IMR-90 (cell line): ENCODE results near the gene ABHD6. TPM values are rescaled to one million over a fixed set of nuclear protein-coding genes. Genes with fewer than 3 reads are reported as not detected.

ENCODE experiments used
- ATAC-seq: fragments of 200-7000 bp; cut with Tn5 transposase; 2 replicates; pipeline ENCODE4 v1.9.1; 2020; ENCODE audit warnings: low read depth, mild to moderate bottlenecking, moderate library complexity
- BruUV-seq: library from RNA; stranded (reverse); fragments of 400-500 nt; replicated peaks from 2 replicates; lab custom pipeline; 2021; lab: Mats Ljungman, UMichigan
- CTCF ChIA-PET: fragments of 300-600 bp; formaldehyde crosslinking; extraction: SDS; loops from one replicate; lab custom pipeline; 2021; ENCODE audit warnings: antibody characterized with exemption; lab: Yijun Ruan, JAX
- POLR2A ChIA-PET: fragments of 300-600 bp; sonication (Branson Sonifier 250); formaldehyde crosslinking; loops from one replicate; lab custom pipeline; 2022; ENCODE audit warnings: antibody characterized with exemption; ENCODE audit not compliant: unreplicated experiment; lab: Charles Lee
- DNase-seq: peaks from one replicate; pipeline ENCODE4 v3.0.0; 2013
- H2AFZ ChIP-seq: replicated peaks from 2 replicates; pipeline ENCODE3; 2013; ENCODE audit warnings: low read length, mild to moderate bottlenecking; ENCODE audit not compliant: poor library complexity
- H2AK5ac ChIP-seq: 2 replicates; pipeline ENCODE4 v1.6.1; 2013; ENCODE audit warnings: low read depth, low read length, inconsistent platforms
- H2AK9ac ChIP-seq: replicated peaks from 2 replicates; pipeline ENCODE3; 2013; ENCODE audit warnings: mild to moderate bottlenecking, low read depth, low read length, moderate library complexity; ENCODE audit not compliant: poor library complexity
- H2BK120ac ChIP-seq: 2 replicates; pipeline ENCODE4 v1.6.1; 2013; ENCODE audit warnings: low read depth, low read length, inconsistent platforms
- H2BK15ac ChIP-seq: 3 replicates; pipeline ENCODE4 v1.6.1; 2013; ENCODE audit warnings: low read depth, low read length, inconsistent platforms
- H2BK20ac ChIP-seq: 2 replicates; pipeline ENCODE4 v1.6.1; 2013; ENCODE audit warnings: low read depth, mild to moderate bottlenecking, inconsistent platforms, low read length, moderate library complexity
- H2BK5ac ChIP-seq: 2 replicates; pipeline ENCODE4 v1.6.1; 2013; ENCODE audit warnings: mild to moderate bottlenecking, low read depth, low read length, inconsistent platforms; ENCODE audit not compliant: poor library complexity, severe bottlenecking
- H3K14ac ChIP-seq: replicated peaks from 2 replicates; pipeline ENCODE4 v1.6.1; 2013; ENCODE audit warnings: low read depth, low read length, inconsistent platforms
- H3K18ac ChIP-seq: 2 replicates; pipeline ENCODE4 v1.6.1; 2013; ENCODE audit warnings: low read depth, low read length, control low read depth
- H3K23ac ChIP-seq: 2 replicates; pipeline ENCODE4 v1.6.1; 2013; ENCODE audit warnings: low read depth, low read length, inconsistent platforms
- H3K27ac ChIP-seq: 2 replicates; pipeline ENCODE4 v1.5.1; 2013; ENCODE audit warnings: mild to moderate bottlenecking, control low read depth, low read length; ENCODE audit not compliant: insufficient read depth
- H3K27me3 ChIP-seq: 2 replicates; pipeline ENCODE4 v1.6.1; 2013; ENCODE audit warnings: low read length; ENCODE audit not compliant: control insufficient read depth, insufficient read depth
- H3K36me3 ChIP-seq: 2 replicates; pipeline ENCODE4 v1.6.1; 2013; ENCODE audit warnings: low read length, mixed read lengths; ENCODE audit not compliant: control insufficient read depth, insufficient read depth
- H3K4ac ChIP-seq: 2 replicates; pipeline ENCODE4 v1.6.1; 2013; ENCODE audit warnings: low read depth, low read length, inconsistent platforms
- H3K4me1 ChIP-seq: 2 replicates; pipeline ENCODE4 v1.6.1; 2013; ENCODE audit warnings: low read length, mixed read lengths; ENCODE audit not compliant: control insufficient read depth, insufficient read depth
- H3K4me2 ChIP-seq: 2 replicates; pipeline ENCODE4 v1.6.1; 2013; ENCODE audit warnings: low read depth, mild to moderate bottlenecking, control low read depth, low read length, moderate library complexity
- H3K4me3 ChIP-seq: 2 replicates; pipeline ENCODE4 v1.5.1; 2013; ENCODE audit warnings: low read depth, mild to moderate bottlenecking, control low read depth, low read length, moderate library complexity; ENCODE audit not compliant: insufficient read depth
- H3K56ac ChIP-seq: 2 replicates; pipeline ENCODE4 v1.6.1; 2013; ENCODE audit warnings: low read length, inconsistent platforms; ENCODE audit not compliant: insufficient read depth; ENCODE audit errors: extremely low read depth
- H3K79me1 ChIP-seq, 2 experiments: 2 replicates each; pipeline ENCODE4 v1.6.1; 2013; ENCODE audit warnings: low read length in 2 of 2, inconsistent platforms in 1 of 2, low read depth in 1 of 2
- H3K9ac ChIP-seq: 2 replicates; pipeline ENCODE4 v1.6.1; 2013; ENCODE audit warnings: low read depth, low read length, control low read depth
- H3K9me1 ChIP-seq: 2 replicates; pipeline ENCODE4 v1.6.1; 2013; ENCODE audit warnings: low read length, inconsistent platforms; ENCODE audit not compliant: insufficient read depth
- H3K9me3 ChIP-seq: 2 replicates; pipeline ENCODE4 v1.6.1; 2013; ENCODE audit warnings: low read length; ENCODE audit not compliant: control insufficient read depth, insufficient read depth
- H4K20me1 ChIP-seq: 2 replicates; pipeline ENCODE4 v1.6.1; 2013; ENCODE audit warnings: low read length, inconsistent platforms; ENCODE audit not compliant: insufficient read depth
- H4K5ac ChIP-seq: 2 replicates; pipeline ENCODE4 v1.6.1; 2013; ENCODE audit warnings: mild to moderate bottlenecking, low read depth, low read length, control low read depth
- H4K8ac ChIP-seq, 2 experiments: 2 replicates each; pipeline ENCODE4 v1.6.1; 2013; ENCODE audit warnings: low read depth in 2 of 2, low read length in 2 of 2, control low read depth in 1 of 2, inconsistent platforms in 1 of 2
- H4K91ac ChIP-seq: 2 replicates; pipeline ENCODE4 v1.6.1; 2013; ENCODE audit warnings: low read depth, low read length, inconsistent platforms; ENCODE audit not compliant: insufficient read depth
- ELK1 ChIP-seq: fragments of 150-350 bp; IDR thresholded peaks from 2 replicates; pipeline ENCODE4 v1.6.1; 2016; ENCODE audit warnings: low read depth, mild to moderate bottlenecking, low read length, moderate library complexity, borderline replicate concordance
- FOS ChIP-seq: fragments of 150-350 bp; IDR thresholded peaks from 2 replicates; pipeline ENCODE4 v1.6.1; 2016; ENCODE audit warnings: low read depth, low read length
- MAFK ChIP-seq: IDR thresholded peaks from 2 replicates; pipeline ENCODE4 v1.6.1; 2012; ENCODE audit warnings: low read depth, low read length, improper control_type of control experiment
- MXI1 ChIP-seq: IDR thresholded peaks from 2 replicates; pipeline ENCODE4 v1.6.1; 2012; ENCODE audit warnings: low read depth, mild to moderate bottlenecking, low read length, moderate library complexity, borderline replicate concordance
- RAD21 ChIP-seq: IDR thresholded peaks from 2 replicates; pipeline ENCODE4 v1.6.1; 2012; ENCODE audit warnings: low read length, improper control_type of control experiment
- RCOR1 ChIP-seq: IDR thresholded peaks from 2 replicates; pipeline ENCODE4 v1.6.1; 2012; ENCODE audit warnings: mild to moderate bottlenecking, low read length, improper control_type of control experiment; ENCODE audit not compliant: insufficient replicate concordance
- RFX5 ChIP-seq: IDR thresholded peaks from 2 replicates; pipeline ENCODE4 v1.8.0; 2012; ENCODE audit warnings: low read depth, mild to moderate bottlenecking, low read length, moderate library complexity
- USF2 ChIP-seq: fragments of 150-350 bp; IDR thresholded peaks from 2 replicates; pipeline ENCODE4 v1.6.1; 2017; ENCODE audit warnings: mild to moderate bottlenecking, antibody characterized with exemption, low read length, low read depth
- WGBS, 2 experiments: methylation state at CpG; one replicate each; pipeline versions ENCODE4 v1.1.5 to v1.1.7; 2013; ENCODE audit warnings: missing lambda C conversion rate in 2 of 2; ENCODE audit not compliant: insufficient read length in 1 of 2; ENCODE audit errors: extremely low coverage in 2 of 2; 5-methylcytosine and 5-hydroxymethylcytosine counted together
- dilution Hi-C: fragments of 300-500 bp; cut with HindIII; formaldehyde crosslinking; loops from one replicate; pipeline ENCODE4 v1.14.3; 2018; ENCODE audit warnings: low sequenced_read_pairs; ENCODE audit not compliant: unreplicated experiment
- in situ Hi-C: fragments of 300-500 bp; cut with MboI; formaldehyde crosslinking; loops from 3 replicates; pipeline ENCODE4 v1.14.3; 2019; ENCODE audit warnings: low sequenced_read_pairs, inconsistent platforms, mixed read lengths
- intact Hi-C: fragments of 100-400 bp; cut with micrococcal nuclease; formaldehyde crosslinking; loops from 2 replicates; pipeline ENCODE4 v1.10.0; 2022
- polyA plus RNA-seq, 3 experiments: library from polyadenylated mRNA; depleted of rRNA; stranded (reverse); fragments of >200 nt; gene quantifications; 2 replicates each; pipeline ENCODE4 v1.2.3, GENCODE V29; 2012; ENCODE audit warnings: low replicate concordance in 1 of 3
- total RNA-seq: library from RNA; depleted of rRNA; stranded (reverse); fragments of >200 nt; gene quantifications from 2 replicates; pipeline ENCODE4 v1.2.3, GENCODE V29; 2012

The ABHD6 gene
- total and polyA plus RNA-seq, 2 of the 4 experiments (the other 2 are of a cell fraction): 5.0 to 5.6 TPM

GRCh38 chr3:58250093-58250707 lies 12.6 kb downstream of the ABHD6 start:
- H3K9me1 ChIP-seq: 0 out of 2 replicates have a peak, but pooled peaks cover 4% of the 10 kb centered on the region
- no peak overlapping the region for H4K8ac ChIP-seq
- intact Hi-C loops (no loop called here), dilution Hi-C loops (no loop called here), in situ Hi-C loops (no loop called here)
- H4K20me1 ChIP-seq: peaks cover 6% of the 10 kb centered on the region
- no peak overlapping the region for H3K18ac ChIP-seq
- H2AK5ac ChIP-seq: no peak overlapping the region
- ATAC-seq (no peak), DNase-seq (no peak)
- H2BK15ac ChIP-seq: no peak overlapping the region
- no peak overlapping the region for H3K56ac ChIP-seq
- H2AK9ac ChIP-seq: no peak overlapping the region
- H3K4ac ChIP-seq: no peak overlapping the region
- no peak overlapping the region for H2BK120ac ChIP-seq
- ChIA-PET CTCF (interaction anchor here (1.7 kb wide), 1 partner anchor 10 kb away, joined by 5 read pairs; no protein-coding TSS in a partner anchor), POLR2A (no interaction called here)
- H2BK5ac ChIP-seq: no peak overlapping the region
- no peaks in the 10 kb centered on the region for H3K9me3 ChIP-seq
- BruUV-seq: no TSS peak
- H3K36me3 ChIP-seq: peaks cover 1% of the 10 kb centered on the region; the same call in 1 of the 2 replicates
- H2AFZ ChIP-seq: no peak overlapping the region
- H4K5ac ChIP-seq: no peak overlapping the region
- H3K27me3 ChIP-seq: no peaks in the 10 kb centered on the region
- no peak overlapping the region for H2BK20ac ChIP-seq
- WGBS, 2 experiments: 70% methylated on average over 4 of the region's 8 CpGs; no CpG with 5 or more reads in 1 of the 2 experiments
- no peak overlapping the region for H3K9ac ChIP-seq
- H3K23ac ChIP-seq: no peak overlapping the region
- no peak overlapping the region for H4K91ac ChIP-seq
- peaks cover 11 to 12% of the 10 kb centered on the region in 2 experiments; a peak in 2 of 4 replicates for H3K79me1 ChIP-seq
- H3K4me2 ChIP-seq: no peak overlapping the region
- H3K27ac ChIP-seq: no peak overlapping the region
- H3K4me1 ChIP-seq: peaks cover 4% of the 10 kb centered on the region
- H3K4me3 ChIP-seq: no peak overlapping the region
- H3K14ac ChIP-seq: no peak overlapping the region
- TF ChIP-seq RCOR1: no peak
- TF ChIP-seq MAFK: no peak
- no peak for TF ChIP-seq RFX5
- no peak for TF ChIP-seq USF2
- no peak for TF ChIP-seq RAD21
- TF ChIP-seq ELK1: no peak
- TF ChIP-seq MXI1: no peak
- TF ChIP-seq FOS: no peak
